GM04503 (cell line): ENCODE results near the gene PTPN14.
"Not testable (repeated sequence)": the region's sequence is repeated elsewhere in the genome, so short reads cannot be mapped to it uniquely, and the experiment has no call there.

ENCODE experiments used
- DNase-seq: peaks from one replicate; pipeline ENCODE4 v3.0.0-alpha.2; 2012; ENCODE audit warnings: low read depth

Gene PTPN14

DNA sequence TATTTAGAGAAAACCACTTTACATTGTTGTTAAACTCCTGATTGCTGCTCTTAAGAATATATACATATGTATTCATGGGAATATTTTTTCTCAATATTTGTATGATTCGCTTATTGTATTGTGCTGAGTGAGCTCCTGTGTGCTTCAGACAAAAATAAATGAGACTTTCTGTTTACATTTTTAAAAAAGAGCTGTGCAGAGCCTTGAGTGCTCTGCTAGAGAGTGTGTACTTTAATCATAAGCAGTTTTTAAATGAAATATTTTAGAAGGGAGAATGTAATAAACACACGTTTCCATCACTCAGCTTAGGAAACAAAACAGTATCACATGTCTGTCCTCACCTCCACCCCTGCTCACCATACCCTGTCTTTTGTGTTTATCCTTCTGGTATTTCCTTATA lies 9.7 kb downstream of the PTPN14 start:
- DNase-seq: no peak

DNA sequence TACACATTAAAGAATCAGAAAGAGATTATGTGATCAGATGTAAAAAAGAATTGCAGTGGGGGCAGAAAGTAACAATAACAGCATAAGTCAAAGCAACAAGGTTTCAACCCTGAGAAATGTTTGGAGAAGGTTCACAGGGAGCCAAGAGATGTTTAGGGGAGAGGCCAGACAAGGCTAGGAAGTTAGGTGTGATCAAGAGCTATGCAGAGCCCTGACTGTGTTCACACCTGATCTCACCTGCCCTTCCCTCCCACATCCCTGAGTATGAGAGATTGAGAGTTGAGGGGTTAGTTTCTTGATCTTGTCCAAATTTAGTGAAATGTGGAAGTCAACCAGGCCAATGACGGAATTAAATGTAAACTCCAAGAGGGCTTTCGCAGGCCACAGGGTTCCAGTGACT lies 10.2 kb downstream of the PTPN14 start:
- no peak for DNase-seq

DNA sequence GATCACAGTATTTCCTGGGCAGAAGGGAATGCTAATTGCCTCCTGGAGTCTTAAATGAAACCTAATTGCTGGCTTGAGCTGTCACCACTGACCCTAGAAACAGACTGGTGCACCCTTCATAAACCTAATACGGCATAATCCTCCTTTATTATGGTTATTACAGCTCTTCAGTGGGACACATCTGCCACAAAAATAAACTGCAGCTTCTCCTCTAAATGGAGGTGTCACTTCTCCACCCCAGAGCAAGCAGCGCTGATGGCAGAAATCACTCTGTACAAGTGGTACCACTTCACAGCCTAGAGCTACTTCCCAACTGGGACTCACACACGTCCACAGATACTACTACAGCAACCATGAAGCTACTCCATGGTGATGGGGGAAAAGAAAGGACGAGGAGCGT lies 11.1 kb downstream of the PTPN14 start:
- DNase-seq: no peak

DNA sequence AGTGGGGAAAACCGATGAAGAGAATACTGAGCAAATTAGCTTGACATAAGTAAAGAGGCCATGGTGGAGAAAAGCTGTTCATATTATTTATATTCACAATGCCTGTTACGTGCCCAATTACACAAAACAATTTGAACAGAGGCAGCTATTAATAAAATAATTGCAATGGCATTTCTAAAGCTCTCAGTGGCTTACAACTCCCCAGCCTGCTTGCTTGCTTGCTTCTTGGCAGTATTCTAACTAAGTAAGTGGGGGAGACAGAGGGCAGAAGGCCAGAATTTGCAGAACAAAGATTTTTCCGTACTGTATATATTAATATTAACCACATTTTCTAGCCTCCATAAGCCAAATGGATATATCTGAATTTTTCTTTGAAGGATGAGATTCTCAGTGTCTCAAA lies 12.9 kb downstream of the PTPN14 start:
- DNase-seq: no peak

DNA sequence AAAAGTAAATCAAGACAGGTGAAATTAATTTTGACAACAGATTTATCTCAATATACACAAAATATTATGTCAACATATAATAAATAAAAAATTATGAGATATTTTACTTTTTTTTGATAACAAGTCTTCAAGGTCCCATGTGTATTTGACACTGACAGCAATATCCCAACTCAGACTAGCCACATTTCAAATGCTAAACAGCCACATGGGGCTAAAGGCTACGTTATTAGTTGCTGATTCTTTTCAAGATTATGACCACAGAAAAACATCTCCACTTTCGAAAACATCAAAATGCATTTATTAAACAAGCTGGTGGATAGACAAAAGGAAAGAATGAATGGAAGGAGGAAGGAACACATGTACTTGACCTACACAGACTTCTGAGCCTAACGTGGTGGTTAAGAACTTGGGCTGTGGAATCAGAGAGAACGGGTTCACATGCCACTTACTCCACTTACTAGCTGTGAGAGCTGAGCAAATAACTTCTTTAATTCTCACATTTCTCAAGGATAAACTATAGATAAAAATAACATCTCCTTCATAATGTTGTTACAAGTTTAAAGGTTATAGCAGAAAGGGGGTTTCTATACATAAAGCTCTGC lies 13.4 kb downstream of the PTPN14 start:
- DNase-seq: no peak

DNA sequence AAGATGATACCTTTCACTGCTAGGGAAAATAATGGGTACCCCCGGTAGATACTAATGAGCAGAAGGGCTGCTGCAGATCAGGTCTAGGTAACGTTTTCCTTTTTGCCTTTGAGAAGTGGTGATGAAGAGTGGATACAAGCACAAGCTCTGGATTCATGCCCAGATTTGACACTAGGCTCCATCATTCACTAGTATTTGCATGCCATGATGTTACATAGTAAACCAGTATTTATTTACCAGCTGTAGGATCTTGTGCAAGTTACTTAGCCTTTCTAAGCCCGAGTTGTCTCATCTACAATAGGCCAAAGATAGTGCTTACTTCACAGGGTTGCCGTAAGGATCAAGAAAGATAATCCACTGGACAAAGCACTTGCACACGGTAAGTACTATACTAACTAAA lies 14.2 kb downstream of the PTPN14 start:
- DNase-seq: no peak

DNA sequence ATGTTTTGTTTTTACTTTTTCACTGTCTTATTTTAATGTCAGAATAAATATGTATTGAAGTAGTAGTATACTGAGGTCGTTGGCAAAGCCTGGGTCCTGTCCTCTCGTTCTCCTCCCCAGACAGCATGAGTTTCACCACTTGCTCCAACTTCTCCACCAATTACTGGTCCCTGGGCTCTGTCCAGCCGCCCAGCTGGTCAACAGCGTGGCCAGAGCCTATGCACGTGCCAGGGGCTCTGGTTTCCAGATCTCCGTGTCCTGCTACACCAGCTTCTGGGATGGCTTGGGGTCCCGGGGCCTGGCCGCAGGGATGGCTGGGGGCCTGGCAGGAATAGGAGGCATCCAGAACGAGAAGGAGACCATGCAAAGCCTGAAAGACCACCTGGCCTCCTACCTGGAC lies 19.3 kb downstream of the PTPN14 start:
- no peak for DNase-seq

DNA sequence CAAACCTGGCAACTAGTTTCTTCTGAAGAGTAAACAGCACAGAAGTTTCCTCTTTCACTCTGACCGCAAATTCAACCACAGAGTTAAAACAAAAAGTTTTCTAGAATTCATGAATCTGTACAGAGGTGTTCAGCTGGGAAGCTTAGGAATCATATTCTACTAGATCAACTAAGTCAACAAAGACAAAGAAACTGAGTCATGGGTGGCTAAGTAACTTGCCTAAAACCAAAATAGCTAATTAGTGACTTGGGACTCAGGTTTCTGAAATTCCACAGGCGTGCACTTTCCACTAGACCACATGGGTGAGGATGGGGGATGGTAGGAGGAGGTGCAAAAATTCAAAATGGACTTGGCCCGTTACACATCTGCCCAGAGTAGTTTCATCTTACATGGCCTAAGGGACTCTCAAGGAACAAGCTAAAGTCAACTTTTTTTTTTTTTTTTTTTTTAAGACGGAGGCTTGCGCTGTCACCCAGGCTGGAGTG lies 25.8 kb downstream of the PTPN14 start:
- no peak for DNase-seq

DNA sequence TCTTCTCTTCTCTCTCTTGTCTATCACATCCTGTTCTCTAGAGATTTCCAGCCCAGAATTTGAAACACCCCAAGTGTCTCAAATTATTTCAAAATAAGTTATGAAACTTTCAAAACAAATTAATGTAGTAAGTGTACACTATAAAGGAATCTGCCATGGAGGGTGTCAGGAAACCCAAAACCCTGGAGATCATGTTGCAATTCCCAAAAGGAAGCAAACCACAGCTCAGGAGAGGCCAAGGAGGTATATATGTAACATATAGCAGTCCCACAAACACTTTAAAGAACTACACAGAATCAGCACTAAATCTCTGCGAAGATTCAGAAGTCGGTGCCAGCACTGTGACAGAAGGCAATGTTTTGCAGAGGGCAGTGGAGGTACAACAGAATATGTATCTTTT lies 26.6 kb downstream of the PTPN14 start:
- no peak for DNase-seq

DNA sequence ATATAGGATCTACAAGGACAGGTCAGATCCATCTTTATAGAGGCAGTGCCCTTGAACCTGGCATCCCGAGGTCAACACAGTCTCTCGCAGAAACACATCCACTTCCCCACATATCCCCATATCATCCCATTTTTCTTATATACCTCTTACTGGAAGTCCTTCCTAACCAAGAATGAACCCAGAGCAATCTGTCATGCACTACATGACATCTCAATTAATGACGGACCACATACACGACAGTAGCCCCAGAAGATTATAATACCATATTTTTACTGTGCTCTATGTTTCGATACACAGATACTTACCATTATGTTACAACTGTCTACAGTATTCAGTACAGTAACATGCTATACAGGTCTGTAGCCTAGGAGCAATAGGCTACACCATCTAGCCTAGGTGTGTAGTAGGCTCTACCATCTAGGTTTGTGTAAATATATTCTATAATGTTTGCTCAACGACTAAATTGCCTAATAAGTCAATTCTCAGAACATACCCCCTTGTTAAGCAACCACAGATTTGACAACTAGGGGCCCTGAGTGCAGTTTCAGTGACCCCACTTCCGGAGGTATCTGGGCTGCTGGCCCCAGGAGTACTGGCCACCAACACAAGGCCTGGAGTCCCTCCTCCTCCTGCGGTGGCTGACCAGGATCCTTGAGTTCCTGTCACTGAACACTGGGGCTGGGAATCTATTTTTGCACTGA lies 28.1 kb downstream of the PTPN14 start:
- DNase-seq: no peak

DNA sequence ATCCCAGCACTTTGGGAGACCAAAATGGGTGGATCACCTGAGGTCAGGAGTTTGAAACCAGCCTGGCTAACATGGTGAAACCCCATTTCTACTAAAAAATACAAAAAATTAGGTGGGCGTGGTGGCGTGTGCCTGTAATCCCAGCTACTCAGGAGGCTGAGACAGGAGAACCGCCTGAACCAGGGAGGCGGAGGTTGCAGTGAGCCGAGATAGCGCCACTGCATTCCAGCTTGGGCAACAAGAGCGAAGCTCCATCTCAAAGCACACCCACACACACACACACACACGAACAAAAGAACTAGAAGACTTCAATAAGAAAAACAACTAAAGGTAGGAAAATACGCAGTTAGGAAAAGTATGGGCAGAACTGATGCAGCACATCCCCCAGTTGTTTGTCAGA lies 29.9 kb downstream of the PTPN14 start:
- not testable (repeated sequence) for DNase-seq

DNA sequence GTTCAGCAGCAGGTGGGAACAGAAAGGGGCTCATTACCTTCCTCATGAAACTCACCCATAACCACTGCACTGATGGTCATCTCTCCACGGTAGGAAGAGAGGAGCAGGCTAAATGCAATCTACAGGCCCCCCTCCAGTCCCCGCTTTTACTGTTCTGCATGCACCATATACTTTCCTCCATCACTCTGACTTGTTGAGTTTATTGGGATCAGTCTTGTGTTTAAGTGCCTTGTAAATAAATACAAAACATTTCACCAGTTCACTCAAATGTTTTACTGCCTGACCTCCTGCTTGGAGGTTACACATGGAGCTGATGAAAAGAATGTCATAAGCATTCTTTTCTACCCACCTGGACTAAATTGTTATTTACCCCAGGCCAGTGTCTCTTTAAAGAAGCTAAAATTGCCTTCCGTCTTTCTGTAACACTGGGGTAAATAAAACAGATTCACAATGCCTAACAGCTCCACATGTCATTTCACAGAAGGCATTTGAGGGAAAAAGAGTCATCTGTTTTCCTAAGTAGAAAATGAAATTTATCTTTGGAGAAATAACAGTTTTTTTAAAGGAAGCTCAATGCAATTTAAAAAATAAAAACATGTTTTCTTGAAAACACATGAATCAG lies 30.7 kb downstream of the PTPN14 start:
- no peak for DNase-seq

DNA sequence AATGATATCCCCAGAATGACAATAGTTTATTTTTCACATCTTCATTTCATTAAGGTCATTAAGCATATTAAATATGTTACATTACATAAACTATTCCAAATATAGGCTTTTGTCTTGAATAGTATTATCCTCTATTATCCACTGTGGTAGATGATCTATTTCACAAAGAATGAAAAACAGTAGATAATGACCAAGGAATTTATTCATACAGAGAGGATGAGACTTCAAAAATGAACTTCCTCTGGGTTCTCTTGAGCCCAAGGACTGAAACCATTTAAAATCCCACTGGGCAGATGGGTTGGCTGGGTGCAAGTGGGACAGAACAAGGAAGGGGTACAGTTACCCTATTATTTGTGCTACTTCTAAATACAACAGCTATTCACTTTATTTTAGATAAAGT lies 33.0 kb downstream of the PTPN14 start:
- no peak for DNase-seq

DNA sequence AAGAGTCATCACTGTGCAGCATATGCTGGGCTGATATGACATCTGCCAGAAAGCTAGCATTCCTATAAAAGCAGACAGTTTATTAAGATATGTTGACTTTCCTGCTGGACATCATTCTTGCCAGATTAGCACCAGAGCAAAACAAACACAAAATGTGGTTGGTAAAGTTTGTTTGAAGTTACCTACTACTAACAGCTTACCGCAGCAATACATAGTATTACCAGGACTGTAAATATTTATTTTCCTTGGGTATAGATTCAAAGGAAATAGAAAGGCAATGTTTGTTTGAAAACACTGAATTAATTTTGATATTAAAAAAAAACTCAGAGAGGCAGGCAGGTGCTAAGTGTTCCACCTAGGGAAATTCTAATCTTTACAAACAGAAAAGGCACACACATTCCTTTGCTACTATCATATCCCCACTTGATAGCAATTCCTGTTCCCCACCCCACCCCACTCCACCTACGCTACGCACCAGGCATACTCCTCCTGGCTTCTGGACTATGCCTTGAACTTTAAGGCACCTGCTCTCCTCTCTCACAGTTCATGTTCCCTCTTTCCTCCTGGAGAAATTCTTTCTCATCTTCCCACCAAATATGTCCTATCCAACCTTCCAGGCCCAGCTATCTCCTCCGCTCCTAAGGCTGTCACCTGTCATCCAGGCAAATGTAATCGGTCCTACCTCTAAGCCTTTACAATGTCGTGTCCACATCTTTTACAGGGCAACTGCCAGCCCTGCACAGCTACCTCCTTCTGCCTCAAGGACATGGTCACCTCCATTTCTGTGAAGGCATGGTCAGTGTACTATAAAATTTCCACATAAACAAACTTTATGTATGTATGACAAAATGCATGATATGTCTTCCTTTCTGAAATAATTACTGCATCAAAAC lies 34.7 kb downstream of the PTPN14 start:
- DNase-seq: no peak

DNA sequence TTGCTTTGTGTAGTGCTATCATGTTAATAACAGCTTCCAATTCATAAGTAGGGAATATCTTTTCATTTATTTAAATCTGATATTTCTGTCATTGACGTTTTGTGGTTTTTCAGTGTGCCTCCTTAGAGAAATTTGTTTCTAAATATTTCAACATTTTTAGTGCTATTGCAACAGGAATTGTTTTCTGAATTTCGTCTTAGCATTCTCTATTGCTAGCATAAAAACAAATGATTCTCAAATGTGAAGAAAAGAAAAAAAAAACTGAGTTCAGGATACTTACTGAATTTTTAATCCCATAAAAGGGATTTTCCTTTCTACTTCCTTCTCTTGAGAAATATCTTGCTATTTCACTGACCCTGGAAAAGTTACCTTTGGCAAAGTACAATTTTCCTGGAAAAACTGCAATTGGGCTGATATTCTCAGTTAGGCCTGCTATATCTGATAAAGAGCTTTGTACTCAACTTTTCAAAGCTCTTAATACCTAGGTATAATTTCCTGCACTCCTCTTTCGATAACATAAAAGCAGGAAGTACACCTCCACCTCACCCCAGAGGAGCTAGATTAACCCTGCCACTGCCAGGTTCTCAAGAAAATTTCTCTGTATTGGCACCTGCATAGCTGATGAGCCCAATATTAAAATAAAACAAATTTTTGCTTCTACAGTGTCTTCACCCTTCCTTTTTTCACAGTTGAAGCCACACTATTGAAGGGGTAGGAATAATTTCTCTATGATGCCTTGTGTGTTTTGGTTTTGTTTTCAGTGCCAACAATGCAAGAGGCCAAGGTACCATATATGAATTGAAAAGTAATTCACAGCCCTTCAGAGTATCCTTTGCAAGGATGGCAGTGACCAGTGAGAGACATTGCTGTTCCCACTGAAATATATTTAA lies 35.6 kb downstream of the PTPN14 start:
- DNase-seq: no peak

DNA sequence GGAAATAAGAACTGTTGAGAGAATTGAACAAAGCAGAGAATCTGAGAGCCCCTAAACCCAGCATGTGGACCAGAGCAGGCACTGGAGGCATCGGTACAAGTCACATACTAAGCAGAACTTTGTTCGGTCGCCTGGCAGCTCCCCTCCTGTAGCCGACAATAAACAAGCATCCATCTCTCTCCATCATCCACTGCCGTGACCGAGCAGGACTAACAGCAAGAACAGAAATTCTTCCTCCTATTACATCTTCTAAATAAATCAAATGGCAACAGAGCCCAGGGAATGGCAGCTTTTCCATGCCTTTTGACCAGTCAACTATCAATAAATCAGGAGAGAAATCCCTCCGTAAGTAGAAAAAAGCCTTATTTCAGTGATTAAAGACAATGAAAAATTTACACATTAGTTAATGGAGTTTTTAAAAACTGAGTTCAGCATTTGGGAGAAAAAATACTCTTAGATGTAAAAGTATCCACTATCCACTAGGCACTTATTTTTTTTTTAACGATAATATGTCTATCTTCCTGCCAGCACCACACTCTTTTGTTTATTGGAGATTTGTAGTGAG lies 36.5 kb downstream of the PTPN14 start:
- DNase-seq: no peak

DNA sequence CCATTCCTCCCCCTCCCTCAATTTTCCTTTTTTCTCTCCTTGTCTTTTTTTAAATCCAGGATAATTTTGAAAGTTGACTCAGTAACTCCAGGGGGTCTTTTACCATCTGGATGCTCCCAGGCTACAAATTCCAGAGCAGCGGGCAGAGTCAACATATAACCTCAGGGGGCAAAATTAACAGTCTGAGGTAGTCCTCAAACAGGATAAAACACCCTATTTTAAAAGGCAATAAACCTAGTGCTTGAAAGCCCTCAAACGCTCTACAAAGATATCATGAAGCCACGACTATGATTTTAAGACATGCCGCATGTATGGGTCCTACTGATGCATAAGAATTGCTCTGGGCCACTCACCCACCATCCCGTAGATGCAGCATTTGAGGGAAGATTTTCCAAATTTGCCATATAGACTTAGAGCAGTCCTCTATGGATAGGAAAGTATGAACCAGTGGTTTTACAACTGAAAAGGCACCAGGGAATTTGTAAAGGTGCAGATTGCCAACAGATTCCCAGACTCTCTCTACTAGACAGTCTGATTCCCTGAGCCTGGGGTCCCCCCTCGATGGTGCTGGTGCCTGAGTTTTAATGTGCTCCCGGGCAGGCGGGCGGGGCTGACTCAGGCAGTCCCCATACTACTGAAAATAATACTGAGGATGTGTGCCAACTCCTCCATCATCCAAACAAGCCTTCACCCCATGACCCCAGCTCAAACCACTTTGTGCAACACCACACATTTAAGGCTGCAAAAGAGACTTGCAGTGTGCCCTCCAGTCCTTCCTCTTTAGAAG lies 37.2 kb downstream of the PTPN14 start:
- no peak for DNase-seq

DNA sequence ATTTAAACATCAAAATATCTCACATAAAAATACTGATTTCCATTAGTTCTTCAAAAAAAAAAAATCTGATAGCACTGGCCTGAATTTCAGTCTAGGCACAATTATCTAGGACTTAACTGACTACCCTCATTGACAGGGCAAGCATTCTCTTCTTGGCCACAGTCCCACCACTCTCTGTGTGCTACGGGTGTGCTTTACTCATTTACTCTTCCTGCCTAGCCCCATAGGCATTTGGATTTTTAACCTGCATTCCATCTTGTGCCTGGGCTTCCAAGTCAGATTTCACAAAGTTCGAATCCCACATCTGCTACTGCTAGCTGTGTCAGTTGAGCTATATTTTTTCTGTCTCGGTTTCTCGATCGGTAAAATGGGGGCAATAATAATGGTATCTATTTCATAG lies 38.0 kb downstream of the PTPN14 start:
- DNase-seq: no peak

DNA sequence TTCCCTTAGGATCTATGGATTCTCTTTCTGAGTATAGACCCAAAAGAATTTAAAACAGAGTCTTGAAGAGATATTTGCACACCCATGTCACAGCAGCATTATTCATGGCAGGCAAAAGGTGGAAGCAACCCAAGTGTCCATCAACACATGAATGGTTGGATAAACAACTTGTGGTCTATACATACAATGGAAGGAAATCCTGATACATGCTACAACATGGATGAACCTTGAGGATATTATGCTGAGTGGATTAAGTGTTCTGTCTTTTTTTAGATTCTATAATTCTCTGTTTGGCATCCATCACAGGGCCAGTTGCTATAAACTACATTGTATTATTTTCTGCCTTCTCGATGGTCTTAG lies 39.8 kb downstream of the PTPN14 start:
- no peak for DNase-seq

DNA sequence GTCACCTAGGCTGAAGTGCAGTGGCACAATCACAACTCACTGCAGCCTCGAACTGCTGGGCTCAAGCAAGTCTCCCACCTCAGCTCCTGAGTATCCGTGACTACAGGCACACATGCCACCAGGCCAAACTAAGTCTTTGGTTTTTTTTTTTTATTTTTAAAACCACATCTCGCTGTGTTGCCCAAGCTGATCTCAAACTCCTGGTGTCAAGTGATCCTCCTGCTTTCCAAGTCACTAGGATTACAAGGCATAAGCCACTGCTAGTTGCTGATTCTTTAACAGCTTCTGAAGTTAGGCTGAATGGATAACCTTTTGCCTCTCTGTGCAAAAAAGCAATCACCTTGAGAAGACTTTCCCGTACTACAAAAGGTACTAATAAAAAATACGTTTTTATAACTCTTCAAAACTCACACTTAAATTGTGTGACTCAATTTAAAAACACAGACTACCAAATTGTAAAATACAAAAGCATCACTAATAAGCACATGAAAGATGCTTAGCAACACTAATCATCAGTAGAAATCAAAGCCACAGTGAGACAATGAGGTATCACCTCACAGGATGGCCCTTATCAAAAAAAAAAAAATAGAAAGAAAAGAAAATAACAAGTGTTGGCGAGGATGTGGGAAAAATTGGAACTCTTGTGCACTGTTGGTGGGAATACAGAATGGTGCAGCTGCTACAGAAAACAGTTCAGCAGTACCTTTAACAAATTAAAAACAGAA lies 40.3 kb downstream of the PTPN14 start:
- DNase-seq: no peak
